CD4-positive, alpha-beta T cell (primary cell): ENCODE results near the gene C5orf46. TPM values are rescaled to one million over a fixed set of nuclear protein-coding genes. Genes with fewer than 3 reads are reported as not detected.

Source experiments
- ATAC-seq: fragments of 200-7000 bp; cut with Tn5 transposase; one replicate; pipeline ENCODE4 v1.10.0; 2022; ENCODE audit warnings: mild to moderate bottlenecking; ENCODE audit not compliant: poor library complexity
- CTCF ChIA-PET: fragments of 350-600 bp; sonication (Branson Sonifier 250); formaldehyde crosslinking; loops from one replicate; lab custom pipeline; 2021; ENCODE audit warnings: antibody characterized with exemption, inconsistent platforms; lab: Charles Lee
- POLR2A ChIA-PET: fragments of 350-600 bp; sonication (Branson Sonifier 250); formaldehyde crosslinking; loops from one replicate; lab custom pipeline; 2021; ENCODE audit warnings: antibody characterized with exemption, inconsistent platforms; lab: Charles Lee
- DNase-seq, 14 experiments: peaks; one replicate each; pipeline ENCODE4 v3.0.0-alpha.2; 2013 to 2020; ENCODE audit warnings: mixed read lengths in 2 of 14
- H3K27ac ChIP-seq, 2 donors: one replicate each; pipeline versions ENCODE4 v1.5.1 to v1.7.0; 2013; ENCODE audit warnings: low read length in 2 of 2, low read depth in 1 of 2, mild to moderate bottlenecking in 1 of 2
- H3K27me3 ChIP-seq, 2 experiments: 1 replicate in 1 of 2; 2 replicates in 1 of 2; pipeline versions ENCODE4 v1.6.1 to v1.7.0; 2013; ENCODE audit warnings: low read length in 2 of 2, control low read depth in 1 of 2, mild to moderate bottlenecking in 1 of 2, moderate library complexity in 1 of 2; ENCODE audit not compliant: insufficient read depth in 2 of 2, control insufficient read depth in 1 of 2
- H3K36me3 ChIP-seq: one replicate; pipeline ENCODE4 v1.6.1; 2013; ENCODE audit warnings: low read length, control low read depth; ENCODE audit not compliant: insufficient read depth
- H3K4me1 ChIP-seq: one replicate; pipeline ENCODE4 v1.6.1; 2013; ENCODE audit warnings: low read length, control low read depth; ENCODE audit not compliant: insufficient read depth
- H3K4me3 ChIP-seq: one replicate; pipeline ENCODE4 v1.5.1; 2013; ENCODE audit warnings: mild to moderate bottlenecking, low read length, moderate library complexity
- H3K9me3 ChIP-seq, 2 experiments: 1 replicate in 1 of 2; 2 replicates in 1 of 2; pipeline versions ENCODE4 v1.6.1 to v1.7.0; 2013; ENCODE audit warnings: low read length in 2 of 2, mild to moderate bottlenecking in 2 of 2, control low read depth in 1 of 2, moderate library complexity in 1 of 2; ENCODE audit not compliant: control insufficient read depth in 1 of 2, insufficient read depth in 1 of 2
- H3K27ac Mint-ChIP-seq: one replicate; pipeline ENCODE4 v1.8.0; 2020; ENCODE audit warnings: mixed read lengths
- H3K27me3 Mint-ChIP-seq: one replicate; pipeline ENCODE4 v1.8.0; 2021; ENCODE audit warnings: mixed read lengths
- H3K36me3 Mint-ChIP-seq: one replicate; pipeline ENCODE4 v1.8.0; 2021; ENCODE audit warnings: low read depth, mixed read lengths
- H3K4me1 Mint-ChIP-seq: one replicate; pipeline ENCODE4 v1.8.0; 2021; ENCODE audit warnings: low read depth, mixed read lengths
- H3K4me3 Mint-ChIP-seq: one replicate; pipeline ENCODE4 v1.8.0; 2020; ENCODE audit warnings: mild to moderate bottlenecking, mixed read lengths
- H3K9me3 Mint-ChIP-seq: one replicate; pipeline ENCODE4 v1.8.0; 2020; ENCODE audit warnings: mixed read lengths
- intact Hi-C, 2 experiments: fragments of 100-400 bp; cut with DNase I in 1 of 2; cut with micrococcal nuclease in 1 of 2; formaldehyde crosslinking; loops; one replicate each; pipeline versions ENCODE4 v1.15.1 to v1.9.0; 2023 to 2025; cut with DNase I, micrococcal nuclease
- total RNA-seq, 174 experiments: library from RNA in 2 of 174; stranded (reverse) in 2 of 174; gene quantifications; one replicate each; pipeline ENCODE4 v1.2.3 and lab custom pipeline; 2021 to 2026
- TF ChIP-seq, protein P1 (sequence below): fragments of 200-600 bp; IDR thresholded peaks from one replicate; pipeline ENCODE4 v1.8.0; 2022; ENCODE audit warnings: antibody characterized with exemption, mild to moderate bottlenecking

Gene C5orf46
- total RNA-seq, 2 experiments from 2014 or later, result not detected

- intact Hi-C loops, result loop anchor here in 1 of 2 experiments (10.0 kb wide), 1 partner anchor 883 kb away; no protein-coding TSS in a partner anchor
- no peak for DNase-seq
- H3K4me1 Mint-ChIP-seq, result no peaks in the 10 kb centered on the region
- ChIA-PET CTCF (no interaction called here), POLR2A (no interaction called here)
- no peak overlapping the region for H3K27ac Mint-ChIP-seq
- no peaks in the 10 kb centered on the region for H3K27me3 Mint-ChIP-seq
- TF ChIP-seq, protein P1, sequence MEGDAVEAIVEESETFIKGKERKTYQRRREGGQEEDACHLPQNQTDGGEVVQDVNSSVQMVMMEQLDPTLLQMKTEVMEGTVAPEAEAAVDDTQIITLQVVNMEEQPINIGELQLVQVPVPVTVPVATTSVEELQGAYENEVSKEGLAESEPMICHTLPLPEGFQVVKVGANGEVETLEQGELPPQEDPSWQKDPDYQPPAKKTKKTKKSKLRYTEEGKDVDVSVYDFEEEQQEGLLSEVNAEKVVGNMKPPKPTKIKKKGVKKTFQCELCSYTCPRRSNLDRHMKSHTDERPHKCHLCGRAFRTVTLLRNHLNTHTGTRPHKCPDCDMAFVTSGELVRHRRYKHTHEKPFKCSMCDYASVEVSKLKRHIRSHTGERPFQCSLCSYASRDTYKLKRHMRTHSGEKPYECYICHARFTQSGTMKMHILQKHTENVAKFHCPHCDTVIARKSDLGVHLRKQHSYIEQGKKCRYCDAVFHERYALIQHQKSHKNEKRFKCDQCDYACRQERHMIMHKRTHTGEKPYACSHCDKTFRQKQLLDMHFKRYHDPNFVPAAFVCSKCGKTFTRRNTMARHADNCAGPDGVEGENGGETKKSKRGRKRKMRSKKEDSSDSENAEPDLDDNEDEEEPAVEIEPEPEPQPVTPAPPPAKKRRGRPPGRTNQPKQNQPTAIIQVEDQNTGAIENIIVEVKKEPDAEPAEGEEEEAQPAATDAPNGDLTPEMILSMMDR, result no peak
- Histone ChIP-seq H3K9me3 (no peaks in the 10 kb centered on the region), H3K36me3 (no peaks in the 10 kb centered on the region), H3K4me3 (no peak overlapping the region), H3K27me3 (peaks cover 0 to 4% of the 10 kb centered on the region in 2 experiments), H3K27ac (no peak overlapping the region), H3K4me1 (no peaks in the 10 kb centered on the region)
- no peaks in the 10 kb centered on the region for H3K36me3 Mint-ChIP-seq
- no peaks in the 10 kb centered on the region for H3K9me3 Mint-ChIP-seq
- no peak overlapping the region for H3K4me3 Mint-ChIP-seq
- ATAC-seq, result no peak
Observed at GRCh38 chr5:147851578-147851977, 54.8 kb downstream of the C5orf46 start.

- Histone ChIP-seq H3K4me3 (no peak overlapping the region), H3K4me1 (no peaks in the 10 kb centered on the region), H3K27ac (no peak overlapping the region), H3K27me3 (peaks cover 0 to 4% of the 10 kb centered on the region in 2 experiments), H3K36me3 (no peaks in the 10 kb centered on the region), H3K9me3 (no peaks in the 10 kb centered on the region)
- ChIA-PET CTCF (no interaction called here), POLR2A (no interaction called here)
- no peak overlapping the region for H3K4me3 Mint-ChIP-seq
- intact Hi-C loops, result no loop called here
- H3K9me3 Mint-ChIP-seq, result no peaks in the 10 kb centered on the region
- TF ChIP-seq, protein P1, result no peak
- H3K27ac Mint-ChIP-seq, result no peak overlapping the region
- H3K36me3 Mint-ChIP-seq, result no peaks in the 10 kb centered on the region
- DNase-seq (no peak), ATAC-seq (no peak)
- no peaks in the 10 kb centered on the region for H3K4me1 Mint-ChIP-seq
- H3K27me3 Mint-ChIP-seq, result peaks cover under 1% of the 10 kb centered on the region
Observed at GRCh38 chr5:147849226-147849625, 57.1 kb downstream of the C5orf46 start.

DNA sequence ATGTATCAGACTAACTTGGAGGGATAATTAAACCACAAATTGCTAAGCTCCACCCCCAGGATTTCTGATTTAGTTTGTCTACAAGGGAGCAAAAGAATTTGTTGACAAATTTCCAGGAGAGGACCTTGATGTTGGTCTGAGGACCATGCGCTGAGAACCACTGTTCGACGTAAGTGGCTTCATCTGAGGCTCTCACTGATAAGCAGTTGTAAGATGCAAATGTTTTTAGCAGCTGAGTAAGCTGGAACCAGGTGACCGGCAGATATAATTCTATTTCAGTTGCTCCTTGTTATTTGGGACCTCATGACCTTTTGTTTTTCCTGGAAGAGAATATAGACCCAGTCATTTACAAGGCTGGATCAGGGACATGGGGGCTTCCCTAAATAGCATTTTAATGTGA lies 60.7 kb downstream of the C5orf46 start:
- Mint-ChIP-seq H3K27ac (no peak overlapping the region), H3K4me3 (no peak overlapping the region), H3K36me3 (no peaks in the 10 kb centered on the region), H3K4me1 (no peaks in the 10 kb centered on the region), H3K9me3 (no peaks in the 10 kb centered on the region), H3K27me3 (peaks cover 9% of the 10 kb centered on the region)
- POLR2A ChIA-PET, result no interaction called here
- Histone ChIP-seq H3K9me3 (no peaks in the 10 kb centered on the region), H3K27me3 (no peaks in the 10 kb centered on the region), H3K27ac (no peak overlapping the region), H3K36me3 (no peaks in the 10 kb centered on the region), H3K4me1 (no peaks in the 10 kb centered on the region), H3K4me3 (no peak overlapping the region)
- intact Hi-C loops, result no loop called here
- CTCF ChIA-PET, result no interaction called here
- ATAC-seq (no peak), DNase-seq (no peak)
- TF ChIP-seq, protein P1, result no peak
